Vagina (tissue), 2 donors: ENCODE results near the gene NRXN3. TPM values are rescaled to one million over a fixed set of nuclear protein-coding genes. Genes with fewer than 3 reads are reported as not detected.

ENCODE experiments used
- DNase-seq, 2 donors: peaks; one replicate each; pipeline ENCODE4 v3.0.0-alpha.2; 2017; ENCODE audit errors: extremely low spot score in 2 of 2
- H3K27ac ChIP-seq: fragments of 200-600 bp; sonication (generic); one replicate; pipeline ENCODE4 v1.5.1; 2019
- H3K27me3 ChIP-seq: fragments of 200-600 bp; sonication (generic); one replicate; pipeline ENCODE4 v1.5.1; 2019
- H3K36me3 ChIP-seq, 2 donors: fragments of 200-600 bp; sonication (generic); one replicate each; pipeline ENCODE4 v1.5.1; 2017 to 2019
- H3K4me1 ChIP-seq: fragments of 200-600 bp; sonication (generic); one replicate; pipeline ENCODE4 v1.5.1; 2019
- H3K4me3 ChIP-seq, 2 donors: fragments of 200-600 bp; sonication (generic); 1 replicate in 1 of 2; 2 replicates in 1 of 2; pipeline ENCODE4 v1.5.1; 2016 to 2019
- H3K9me3 ChIP-seq: fragments of 200-600 bp; sonication (generic); one replicate; pipeline ENCODE4 v1.5.1; 2019
- POLR2A ChIP-seq, 2 donors: fragments of 450-650 bp; IDR thresholded peaks; one replicate each; pipeline ENCODE4 v1.6.1; 2017; ENCODE audit warnings: antibody characterized with exemption in 2 of 2, mild to moderate bottlenecking in 2 of 2, moderate library complexity in 2 of 2
- POLR2AphosphoS5 ChIP-seq, 2 donors: sonication (generic); formaldehyde crosslinking; IDR thresholded peaks; one replicate each; pipeline ENCODE4 v1.9.0; 2017; ENCODE audit warnings: antibody characterized with exemption in 2 of 2, mild to moderate bottlenecking in 2 of 2, low read depth in 1 of 2; ENCODE audit not compliant: insufficient read depth in 1 of 2
- intact Hi-C: fragments of 100-400 bp; cut with DNase I; formaldehyde crosslinking; loops from one replicate; pipeline ENCODE4 v1.15.1; 2023
- total RNA-seq: library from RNA; depleted of rRNA; stranded (reverse); fragments of >200 nt; gene quantifications from one replicate; pipeline ENCODE4 v1.2.3, GENCODE V29; 2016
- TF ChIP-seq, protein P1 (sequence below), 3 experiments: fragments of 450-650 bp in 2 of 3; fragments of 200-600 bp in 1 of 3; sonication (generic) in 1 of 3; IDR thresholded peaks; one replicate each; pipeline ENCODE4 v1.5.1; 2017 to 2019; ENCODE audit warnings: antibody characterized with exemption in 3 of 3, mild to moderate bottlenecking in 2 of 3, moderate library complexity in 2 of 3

The NRXN3 gene
- total RNA-seq, 1 donor from 2014 or later: 4.7 TPM

DNA sequence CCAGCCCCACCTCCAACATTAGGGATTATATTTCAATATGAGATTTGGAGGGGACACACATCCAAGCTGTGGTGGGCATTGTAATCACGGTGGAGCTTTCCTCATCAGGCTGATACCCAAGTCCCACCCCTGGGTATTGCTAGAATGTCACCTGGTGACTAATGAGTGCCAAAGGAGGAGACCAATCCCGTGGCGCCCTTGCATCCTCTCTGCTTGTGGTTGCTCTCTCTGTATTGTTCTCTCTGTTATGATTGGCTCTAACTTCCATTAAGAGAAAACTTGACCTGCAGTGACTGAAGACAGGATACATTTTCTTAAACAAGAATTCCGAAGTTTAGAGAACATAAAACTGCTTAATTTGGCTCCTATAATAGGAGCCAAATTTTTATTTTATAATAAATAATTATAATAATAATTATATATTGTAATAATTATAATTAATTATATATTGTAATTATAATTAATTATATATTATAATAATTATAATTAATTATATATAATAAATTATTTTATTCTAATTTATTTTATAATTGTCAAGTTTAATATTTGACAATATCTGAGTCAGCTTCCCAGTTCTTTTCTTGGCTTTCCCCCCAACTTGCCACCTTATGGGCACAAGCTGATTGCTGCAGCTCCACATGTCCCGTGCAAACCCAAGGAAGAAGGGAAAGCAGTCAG, 1621.0 kb downstream of the NRXN3 start:
- no peaks in the 10 kb centered on the region for H3K4me1 ChIP-seq
- no peak overlapping the region for H3K27ac ChIP-seq
- no peaks in the 10 kb centered on the region for H3K36me3 ChIP-seq
- TF ChIP-seq POLR2AphosphoS5 (IDR thresholded peaks at IDR 0.05; ENCODE audit: insufficient read depth in 1 of 2, low read depth in 1 of 2) (no peak), POLR2A (IDR thresholded peaks at IDR 0.05) (no peak)
- TF ChIP-seq, protein P1, sequence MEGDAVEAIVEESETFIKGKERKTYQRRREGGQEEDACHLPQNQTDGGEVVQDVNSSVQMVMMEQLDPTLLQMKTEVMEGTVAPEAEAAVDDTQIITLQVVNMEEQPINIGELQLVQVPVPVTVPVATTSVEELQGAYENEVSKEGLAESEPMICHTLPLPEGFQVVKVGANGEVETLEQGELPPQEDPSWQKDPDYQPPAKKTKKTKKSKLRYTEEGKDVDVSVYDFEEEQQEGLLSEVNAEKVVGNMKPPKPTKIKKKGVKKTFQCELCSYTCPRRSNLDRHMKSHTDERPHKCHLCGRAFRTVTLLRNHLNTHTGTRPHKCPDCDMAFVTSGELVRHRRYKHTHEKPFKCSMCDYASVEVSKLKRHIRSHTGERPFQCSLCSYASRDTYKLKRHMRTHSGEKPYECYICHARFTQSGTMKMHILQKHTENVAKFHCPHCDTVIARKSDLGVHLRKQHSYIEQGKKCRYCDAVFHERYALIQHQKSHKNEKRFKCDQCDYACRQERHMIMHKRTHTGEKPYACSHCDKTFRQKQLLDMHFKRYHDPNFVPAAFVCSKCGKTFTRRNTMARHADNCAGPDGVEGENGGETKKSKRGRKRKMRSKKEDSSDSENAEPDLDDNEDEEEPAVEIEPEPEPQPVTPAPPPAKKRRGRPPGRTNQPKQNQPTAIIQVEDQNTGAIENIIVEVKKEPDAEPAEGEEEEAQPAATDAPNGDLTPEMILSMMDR (IDR thresholded peaks at IDR 0.05): no peak
- intact Hi-C loops: no loop called here
- H3K27me3 ChIP-seq: no peaks in the 10 kb centered on the region
- H3K4me3 ChIP-seq: no peak overlapping the region
- DNase-seq: no peak
- no peaks in the 10 kb centered on the region for H3K9me3 ChIP-seq

DNA sequence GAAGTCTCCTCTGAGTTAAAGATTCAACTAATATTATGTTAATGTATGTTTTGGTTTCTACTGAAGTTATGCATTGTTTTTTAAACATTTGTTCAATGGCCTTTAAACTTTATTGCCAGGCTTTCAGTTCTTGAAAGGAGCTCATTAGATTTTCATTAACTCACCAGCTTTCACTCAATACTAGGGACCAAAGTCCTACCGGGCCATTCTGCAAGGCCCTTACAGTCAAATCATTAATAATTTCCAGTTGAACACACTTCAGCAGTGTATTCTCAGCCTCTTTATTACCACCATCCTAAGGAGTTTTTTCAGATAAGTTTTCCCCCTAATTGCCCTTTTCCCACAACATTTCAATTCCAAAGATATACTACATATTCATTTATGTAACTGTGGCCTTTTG, 1631.9 kb downstream of the NRXN3 start:
- Histone ChIP-seq H3K4me3 (no peak overlapping the region), H3K36me3 (no peaks in the 10 kb centered on the region), H3K4me1 (no peaks in the 10 kb centered on the region), H3K27me3 (no peaks in the 10 kb centered on the region), H3K27ac (no peak overlapping the region), H3K9me3 (no peaks in the 10 kb centered on the region)
- intact Hi-C loops: no loop called here
- TF ChIP-seq POLR2A (IDR thresholded peaks at IDR 0.05): no peak
- no peak for TF ChIP-seq POLR2AphosphoS5 (IDR thresholded peaks at IDR 0.05; ENCODE audit: insufficient read depth in 1 of 2, low read depth in 1 of 2)
- TF ChIP-seq, protein P1 (IDR thresholded peaks at IDR 0.05): no peak
- DNase-seq: no peak

DNA sequence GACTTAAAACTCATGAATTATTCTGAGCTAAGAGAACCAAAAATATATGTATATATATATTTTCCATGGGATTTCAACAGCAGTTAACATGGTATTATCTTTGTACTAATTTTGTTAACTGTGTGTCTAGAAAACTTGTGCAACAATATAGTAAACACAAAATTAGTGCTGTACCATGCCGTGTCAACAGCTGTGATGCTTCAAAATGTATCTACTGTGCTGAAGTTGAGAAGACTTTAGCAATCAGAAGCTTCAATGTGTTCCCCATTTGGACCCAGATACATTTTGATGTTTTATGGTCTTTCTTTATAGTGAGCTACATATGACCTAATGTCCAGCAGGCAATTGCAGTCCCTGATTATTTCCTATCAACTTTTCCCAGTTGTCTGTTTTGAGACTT, 1635.5 kb downstream of the NRXN3 start:
- no peaks in the 10 kb centered on the region for H3K4me1 ChIP-seq
- H3K4me3 ChIP-seq: no peak overlapping the region
- H3K27me3 ChIP-seq: no peaks in the 10 kb centered on the region
- intact Hi-C loops: no loop called here
- H3K27ac ChIP-seq: no peak overlapping the region
- TF ChIP-seq POLR2A (IDR thresholded peaks at IDR 0.05) (no peak), POLR2AphosphoS5 (IDR thresholded peaks at IDR 0.05; ENCODE audit: insufficient read depth in 1 of 2, low read depth in 1 of 2) (no peak)
- TF ChIP-seq, protein P1 (IDR thresholded peaks at IDR 0.05): no peak
- H3K9me3 ChIP-seq: no peaks in the 10 kb centered on the region
- no peaks in the 10 kb centered on the region for H3K36me3 ChIP-seq
- DNase-seq: no peak

DNA sequence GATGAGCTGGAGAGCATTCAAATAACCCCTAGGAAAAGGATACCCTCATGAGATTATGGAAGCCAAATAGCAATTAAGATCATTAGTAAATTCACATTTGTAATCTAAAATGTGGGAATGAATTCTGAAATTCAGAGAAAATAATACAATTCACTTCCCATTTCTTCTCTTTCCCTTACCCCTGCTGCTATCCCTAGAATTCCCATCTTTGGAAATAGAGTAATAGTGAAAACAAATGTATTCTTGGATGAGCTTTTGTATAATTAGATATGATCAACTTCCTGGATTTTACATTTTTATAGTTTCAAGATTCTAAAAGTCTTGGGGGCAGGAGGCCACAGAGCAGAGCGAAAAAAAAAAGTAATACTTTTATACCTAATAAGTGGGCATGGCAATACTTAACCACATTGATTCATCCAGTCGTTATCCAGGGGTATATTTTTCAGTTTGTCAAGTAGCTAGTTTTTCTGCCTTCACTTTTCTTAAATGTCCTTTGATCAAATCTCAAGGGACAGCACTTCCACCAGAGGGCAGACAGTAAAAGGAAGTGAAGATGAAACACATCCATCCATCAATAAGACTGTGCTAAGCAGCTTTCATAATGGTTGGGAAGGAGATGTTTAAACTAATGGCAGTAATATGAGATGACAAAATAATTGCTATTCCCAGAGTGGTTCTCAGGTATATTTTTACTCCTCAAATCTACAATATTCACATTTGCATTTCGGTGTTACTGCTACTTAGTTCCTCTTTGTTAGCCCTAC, 1639.9 kb downstream of the NRXN3 start:
- no peaks in the 10 kb centered on the region for H3K27me3 ChIP-seq
- no peak for DNase-seq
- H3K9me3 ChIP-seq: no peaks in the 10 kb centered on the region
- no peak overlapping the region for H3K27ac ChIP-seq
- H3K4me3 ChIP-seq: no peak overlapping the region
- H3K4me1 ChIP-seq: no peaks in the 10 kb centered on the region
- no peaks in the 10 kb centered on the region for H3K36me3 ChIP-seq
- intact Hi-C loops: no loop called here
- TF ChIP-seq POLR2A (IDR thresholded peaks at IDR 0.05): no peak

DNA sequence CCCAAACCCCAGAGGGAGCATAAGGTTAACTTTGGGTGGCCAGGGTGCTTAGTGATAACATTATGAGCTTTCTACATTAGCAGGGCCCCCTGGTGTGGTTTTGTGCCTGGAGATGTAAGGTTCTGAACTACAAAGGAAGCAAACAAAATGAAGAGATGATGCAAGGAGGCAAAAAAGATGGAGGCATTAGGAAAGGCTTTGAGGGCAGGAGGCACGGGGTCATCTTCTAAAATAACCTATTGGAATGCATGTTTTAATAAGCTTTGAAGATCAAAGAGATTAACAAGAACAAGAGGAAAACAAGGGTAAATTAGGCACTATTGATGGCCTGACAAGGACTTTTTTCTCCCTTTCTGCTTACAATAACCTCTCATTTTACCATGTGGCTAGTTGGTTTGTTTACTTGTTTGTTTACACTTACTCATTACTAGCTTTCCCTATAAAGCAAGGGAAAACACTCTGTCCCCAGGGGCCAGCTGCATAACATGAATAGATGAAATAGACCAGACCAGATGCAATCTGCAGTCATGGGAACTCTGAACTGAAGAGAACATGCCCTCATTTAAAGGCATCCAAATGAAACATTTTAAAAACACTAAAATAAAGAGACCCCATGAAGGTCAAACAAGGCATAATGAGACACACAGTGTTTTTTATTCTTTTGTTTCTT, 1650.8 kb downstream of the NRXN3 start:
- TF ChIP-seq POLR2A (IDR thresholded peaks at IDR 0.05): no peak
- TF ChIP-seq, protein P1 (IDR thresholded peaks at IDR 0.05): no peak
- no peak for TF ChIP-seq POLR2AphosphoS5 (IDR thresholded peaks at IDR 0.05; ENCODE audit: insufficient read depth in 1 of 2, low read depth in 1 of 2)
- intact Hi-C loops: no loop called here
- no peak overlapping the region for H3K27ac ChIP-seq
- no peaks in the 10 kb centered on the region for H3K9me3 ChIP-seq
- peaks cover 3% of the 10 kb centered on the region for H3K4me1 ChIP-seq
- no peaks in the 10 kb centered on the region for H3K36me3 ChIP-seq
- no peaks in the 10 kb centered on the region for H3K27me3 ChIP-seq
- DNase-seq: no peak
- H3K4me3 ChIP-seq: no peak overlapping the region
